Thoracic aorta (tissue), 2 donors: ENCODE measurements around the gene ANKRD31. TPM values are rescaled to one million over a fixed set of nuclear protein-coding genes. Genes with fewer than 3 reads are reported as not detected.
"Not testable (repeated sequence)": the region's sequence is repeated elsewhere in the genome, so short reads cannot be mapped to it uniquely, and the experiment has no call there.

Experiments
- ATAC-seq: fragments of 150-250 bp; one replicate; pipeline ENCODE4 v1.8.0; 2017; ENCODE audit warnings: low read depth; ENCODE audit not compliant: insufficient number of reproducible peaks, low FRiP score
- DNase-seq: peaks from one replicate; pipeline ENCODE4 v3.0.0-alpha.2; 2020; ENCODE audit warnings: low spot score
- H3K27ac ChIP-seq, 2 donors: fragments of 200-600 bp; sonication (generic); 1 replicate in 1 of 2; 2 replicates in 1 of 2; pipeline ENCODE4 v1.5.1; 2016; ENCODE audit warnings: mild to moderate bottlenecking in 2 of 2, moderate library complexity in 2 of 2
- H3K27me3 ChIP-seq: fragments of 200-600 bp; sonication (generic); replicated peaks from 2 replicates; pipeline ENCODE4 v1.6.0; 2016; ENCODE audit warnings: mild to moderate bottlenecking; ENCODE audit not compliant: insufficient read depth
- H3K36me3 ChIP-seq: fragments of 200-600 bp; sonication (generic); one replicate; pipeline ENCODE4 v1.5.1; 2016
- H3K4me1 ChIP-seq, 2 donors: fragments of 200-600 bp; sonication (generic); 1 replicate in 1 of 2; 2 replicates in 1 of 2; pipeline versions ENCODE4 v1.5.1 to v1.6.0; 2016; ENCODE audit warnings: low read depth in 2 of 2, mild to moderate bottlenecking in 1 of 2; ENCODE audit not compliant: control insufficient read depth in 1 of 2
- H3K4me3 ChIP-seq: fragments of 200-600 bp; sonication (generic); 2 replicates; pipeline ENCODE4 v1.5.1; 2016; ENCODE audit warnings: mild to moderate bottlenecking
- H3K9me3 ChIP-seq: fragments of 200-600 bp; sonication (generic); 2 replicates; pipeline ENCODE4 v1.5.1; 2016
- CTCF ChIP-seq: fragments of 200-600 bp; sonication (generic); IDR thresholded peaks from one replicate; pipeline ENCODE4 v1.5.1; 2019; ENCODE audit warnings: antibody characterized with exemption
- total RNA-seq, 2 donors: library from RNA; depleted of rRNA; stranded (reverse); fragments of >200 nt; gene quantifications; one replicate each; pipeline versions ENCODE4 v1.1.0 to v1.2.3, GENCODE V29; 2016

The ANKRD31 gene
- total RNA-seq, 2 donors from 2014 or later, result 0.14 TPM; not detected in 1

GRCh38 chr5:75116856-75117255 is 119.8 kb downstream of the ANKRD31 start:
- Histone ChIP-seq H3K4me1 (no peaks in the 10 kb centered on the region), H3K27me3 (no peaks in the 10 kb centered on the region), H3K9me3 (no peaks in the 10 kb centered on the region), H3K4me3 (no peak overlapping the region), H3K27ac (no peak overlapping the region), H3K36me3 (no peaks in the 10 kb centered on the region)
- no peak for DNase-seq
- no peak for TF ChIP-seq CTCF
- ATAC-seq, result no peak

DNA sequence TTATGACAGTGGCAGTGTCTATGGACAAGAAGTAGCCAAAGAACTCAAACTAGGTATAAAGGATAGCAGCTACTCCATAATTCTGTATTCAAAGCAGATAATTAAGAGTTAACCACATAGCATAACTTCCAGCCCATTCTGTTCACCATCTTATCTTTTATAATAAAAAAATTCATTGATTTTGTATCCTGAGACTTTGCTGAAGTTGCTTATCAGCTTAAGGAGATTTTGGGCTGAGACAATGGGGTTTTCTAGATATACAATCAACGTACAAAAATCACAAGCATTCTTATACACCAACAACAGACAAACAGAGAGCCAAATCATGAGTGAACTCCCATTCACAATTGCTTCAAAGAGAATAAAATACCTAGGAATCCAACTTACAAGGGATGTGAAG is 122.4 kb downstream of the ANKRD31 start:
- not testable (repeated sequence) for H3K27me3 ChIP-seq, ATAC-seq, H3K27ac ChIP-seq, H3K9me3 ChIP-seq, H3K36me3 ChIP-seq, H3K4me1 ChIP-seq, DNase-seq, H3K4me3 ChIP-seq

DNA sequence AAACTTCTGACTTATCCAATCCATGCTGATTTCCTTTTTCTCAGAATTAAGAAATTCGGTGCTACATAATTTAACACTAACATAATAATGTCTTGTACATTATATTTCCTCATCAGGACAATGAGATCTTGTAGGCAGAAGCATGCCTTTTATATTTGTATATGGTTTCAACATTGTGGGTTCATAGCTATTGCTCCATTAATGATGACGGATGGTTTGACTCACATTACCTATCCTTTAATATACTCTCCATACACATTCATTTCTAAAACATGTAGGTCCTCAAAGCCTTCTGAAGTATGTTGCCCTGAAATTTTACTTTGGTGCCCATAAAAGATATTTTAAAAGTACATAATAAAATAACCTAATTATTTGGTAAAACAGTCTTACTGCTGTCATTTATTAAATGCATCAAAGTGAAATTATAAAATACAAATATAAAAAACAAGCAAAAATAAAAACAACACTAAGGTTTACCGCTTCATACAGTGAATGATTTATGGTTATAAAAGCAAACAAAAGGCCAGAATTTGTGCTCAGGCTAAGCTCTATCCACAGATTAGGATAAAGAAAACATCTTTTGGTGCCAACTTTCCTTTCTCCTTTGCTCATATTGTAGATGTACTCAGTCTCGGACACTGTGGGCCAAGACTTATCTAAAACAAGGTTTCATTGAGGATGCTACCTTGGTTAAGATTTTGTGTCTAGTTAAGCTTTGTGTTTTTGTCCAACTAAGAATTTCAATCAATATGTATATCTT is 123.1 kb downstream of the ANKRD31 start:
- DNase-seq (no peak), ATAC-seq (no peak)
- H3K27ac ChIP-seq, result no peak overlapping the region
- no peaks in the 10 kb centered on the region for H3K36me3 ChIP-seq
- no peaks in the 10 kb centered on the region for H3K4me1 ChIP-seq
- H3K9me3 ChIP-seq, result no peaks in the 10 kb centered on the region
- no peak for TF ChIP-seq CTCF
- no peak overlapping the region for H3K4me3 ChIP-seq
- H3K27me3 ChIP-seq, result no peaks in the 10 kb centered on the region

DNA sequence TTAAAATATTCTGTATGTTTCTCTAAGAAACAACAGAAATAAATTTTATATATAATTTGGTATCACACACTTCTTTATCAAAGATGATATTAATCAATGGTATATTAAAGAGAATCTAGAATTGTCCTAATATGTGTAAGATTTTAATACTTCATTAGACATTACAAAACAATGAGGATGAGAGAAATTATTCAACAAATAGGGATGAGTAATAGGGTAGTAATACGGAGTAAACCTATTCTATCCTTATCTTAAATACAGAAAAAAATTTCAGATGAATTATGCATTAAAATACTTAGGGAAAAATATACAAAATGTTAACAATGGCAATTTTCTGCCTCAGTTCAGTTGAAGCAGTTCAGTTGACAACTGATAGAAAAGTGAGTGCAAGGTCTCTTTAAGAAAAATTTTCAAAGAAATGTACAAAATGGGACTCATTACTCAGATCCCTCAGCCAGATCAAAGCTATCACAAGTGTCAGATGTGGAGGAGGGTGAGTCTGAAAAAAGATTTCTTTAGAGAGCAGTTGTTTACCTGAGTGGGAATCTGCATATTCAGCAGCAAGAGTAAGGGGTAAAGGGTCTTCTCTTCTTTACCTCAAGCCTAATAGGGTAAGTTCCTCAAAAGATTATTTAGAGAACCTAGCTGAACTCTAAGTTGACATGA is 127.6 kb downstream of the ANKRD31 start:
- no peak for ATAC-seq

DNA sequence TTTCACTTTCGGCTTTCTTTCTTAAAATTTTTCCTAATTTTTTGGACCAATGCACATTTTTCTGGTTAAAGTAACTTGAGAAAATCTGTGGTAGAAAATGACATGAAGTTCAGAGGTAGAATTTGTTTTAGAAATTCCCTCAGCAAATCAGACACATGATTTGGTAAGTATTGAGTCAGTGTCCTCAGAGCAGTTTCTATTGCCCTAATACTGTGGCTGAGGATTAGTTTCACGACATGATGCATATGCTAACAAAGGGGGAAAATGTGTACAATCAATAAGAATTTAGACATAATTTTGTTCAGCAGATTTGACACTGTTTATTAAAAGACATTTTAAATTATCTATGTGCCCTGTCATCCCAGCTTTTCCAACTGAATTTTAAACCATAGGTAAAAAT is 128.2 kb downstream of the ANKRD31 start:
- no peaks in the 10 kb centered on the region for H3K9me3 ChIP-seq
- H3K36me3 ChIP-seq, result no peaks in the 10 kb centered on the region
- no peak for TF ChIP-seq CTCF
- DNase-seq (no peak), ATAC-seq (no peak)
- H3K27me3 ChIP-seq, result no peaks in the 10 kb centered on the region
- H3K27ac ChIP-seq, result no peak overlapping the region
- H3K4me1 ChIP-seq, result no peaks in the 10 kb centered on the region
- no peak overlapping the region for H3K4me3 ChIP-seq

More for the DNA sequence above, 127.6 kb downstream of the ANKRD31 start:
- Histone ChIP-seq H3K27ac (no peak overlapping the region), H3K4me3 (no peak overlapping the region), H3K9me3 (no peaks in the 10 kb centered on the region), H3K4me1 (no peaks in the 10 kb centered on the region), H3K27me3 (no peaks in the 10 kb centered on the region), H3K36me3 (no peaks in the 10 kb centered on the region)
- TF ChIP-seq CTCF, result no peak
- no peak for DNase-seq

- not testable (repeated sequence) for ATAC-seq, H3K36me3 ChIP-seq, H3K4me3 ChIP-seq, DNase-seq, H3K4me1 ChIP-seq, H3K9me3 ChIP-seq, H3K27me3 ChIP-seq, H3K27ac ChIP-seq
Measured at GRCh38 chr5:75095956-75096355, 140.7 kb downstream of the ANKRD31 start.
